Measurements from ENCODE around the gene ASF1B.

The ASF1B gene

GRCh38 chr19:14106840-14107239, 29.5 kb downstream of the ASF1B start:
- DNase-seq, result no peak

GRCh38 chr19:14105680-14106079, 30.7 kb downstream of the ASF1B start:
- DNase-seq, result no peak

- no peak for DNase-seq
Measured at GRCh38 chr19:14103310-14103709, 33.1 kb downstream of the ASF1B start.

GRCh38 chr19:14102756-14103155, 33.6 kb downstream of the ASF1B start:
- DNase-seq, result no peak

- no peak for DNase-seq
Measured at GRCh38 chr19:14102102-14102696, 34.2 kb downstream of the ASF1B start.

GRCh38 chr19:14101003-14101545, 35.3 kb downstream of the ASF1B start:
- DNase-seq, result no peak

GRCh38 chr19:14097532-14098151, 38.7 kb downstream of the ASF1B start:
- no peak for DNase-seq

GRCh38 chr19:14096272-14096992, 40.0 kb downstream of the ASF1B start:
- no peak for DNase-seq

- no peak for DNase-seq
Measured at GRCh38 chr19:14094854-14095253, 41.5 kb downstream of the ASF1B start.

- DNase-seq, result no peak
Measured at GRCh38 chr19:14093117-14093823, 43.1 kb downstream of the ASF1B start.

GRCh38 chr19:14091813-14092462, 44.5 kb downstream of the ASF1B start:
- no peak for DNase-seq

GRCh38 chr19:14091081-14091812, 45.1 kb downstream of the ASF1B start:
- peak; percentile 82 for DNase-seq

GRCh38 chr19:14090509-14091080, 45.8 kb downstream of the ASF1B start, which contains the start of gene SAMD1:
Gene SAMD1 (minus strand): TSS chr19:14090751.
- peak; percentile 88 for DNase-seq

- DNase-seq, result no peak
Measured at GRCh38 chr19:14089662-14090508, 46.5 kb downstream of the ASF1B start.

- DNase-seq, result no peak
Measured at GRCh38 chr19:14089412-14089661, 47.1 kb downstream of the ASF1B start.

- DNase-seq, result no peak
Measured at GRCh38 chr19:14088634-14089411, 47.6 kb downstream of the ASF1B start.

- no peak for DNase-seq
Measured at GRCh38 chr19:14086098-14086497, 50.3 kb downstream of the ASF1B start.

GRCh38 chr19:14085309-14085995, 50.9 kb downstream of the ASF1B start, which contains the start of gene C19orf67:
Gene C19orf67 (minus strand): TSS chr19:14085783. CDS start chr19:14085627, 156 bp downstream.
- DNase-seq, result no peak

GRCh38 chr19:14082675-14082960, 53.8 kb downstream of the ASF1B start:
- DNase-seq, result no peak
